Suprapubic skin (tissue), 4 donors: ENCODE results near the gene ADD2. TPM values are rescaled to one million over a fixed set of nuclear protein-coding genes. Genes with fewer than 3 reads are reported as not detected.

Source experiments
- DNase-seq, 2 donors: peaks; one replicate each; pipeline ENCODE4 v3.0.0-alpha.2; 2019; ENCODE audit warnings: low spot score in 2 of 2
- H3K27ac ChIP-seq: fragments of 200-600 bp; sonication (generic); one replicate; pipeline ENCODE4 v1.5.1; 2019
- H3K27me3 ChIP-seq: fragments of 200-600 bp; sonication (generic); one replicate; pipeline ENCODE4 v1.5.1; 2019
- H3K36me3 ChIP-seq: fragments of 200-600 bp; sonication (generic); one replicate; pipeline ENCODE4 v1.5.1; 2019
- H3K4me1 ChIP-seq: fragments of 200-600 bp; sonication (generic); one replicate; pipeline ENCODE4 v1.5.1; 2019
- H3K4me3 ChIP-seq: fragments of 200-600 bp; sonication (generic); one replicate; pipeline ENCODE4 v1.5.1; 2019; ENCODE audit warnings: mild to moderate bottlenecking
- H3K9me3 ChIP-seq: fragments of 200-600 bp; sonication (generic); one replicate; pipeline ENCODE4 v1.5.1; 2019
- EP300 ChIP-seq: sonication (generic); formaldehyde crosslinking; IDR thresholded peaks from one replicate; pipeline ENCODE4 v1.6.1; 2017; ENCODE audit warnings: antibody characterized with exemption
- POLR2A ChIP-seq, 2 donors: fragments of 450-650 bp; IDR thresholded peaks; one replicate each; pipeline ENCODE4 v1.6.1; 2017; ENCODE audit warnings: antibody characterized with exemption in 2 of 2, mild to moderate bottlenecking in 2 of 2, moderate library complexity in 2 of 2
- POLR2AphosphoS5 ChIP-seq, 3 donors: sonication (generic); formaldehyde crosslinking; IDR thresholded peaks; one replicate each; pipeline ENCODE4 v1.6.1; 2017; ENCODE audit warnings: antibody characterized with exemption in 3 of 3
- WGBS: methylation state at CpG from one replicate; pipeline ENCODE4 v1.1.5; 2018; 5-methylcytosine and 5-hydroxymethylcytosine counted together
- total RNA-seq, 4 donors: library from RNA; depleted of rRNA; stranded (reverse); fragments of >200 nt; gene quantifications; one replicate each; pipeline ENCODE4 v1.1.0, GENCODE V29; 2016
- TF ChIP-seq, protein P1 (sequence below), 2 donors: fragments of 200-600 bp in 1 of 2; fragments of 450-650 bp in 1 of 2; sonication (generic) in 1 of 2; IDR thresholded peaks; one replicate each; pipeline ENCODE4 v1.5.1; 2016 to 2019; ENCODE audit warnings: antibody characterized with exemption in 2 of 2, mild to moderate bottlenecking in 1 of 2, moderate library complexity in 1 of 2

The ADD2 gene
- total RNA-seq, 4 donors from 2014 or later: 1.4 to 2.3 (median 1.5) TPM

DNA sequence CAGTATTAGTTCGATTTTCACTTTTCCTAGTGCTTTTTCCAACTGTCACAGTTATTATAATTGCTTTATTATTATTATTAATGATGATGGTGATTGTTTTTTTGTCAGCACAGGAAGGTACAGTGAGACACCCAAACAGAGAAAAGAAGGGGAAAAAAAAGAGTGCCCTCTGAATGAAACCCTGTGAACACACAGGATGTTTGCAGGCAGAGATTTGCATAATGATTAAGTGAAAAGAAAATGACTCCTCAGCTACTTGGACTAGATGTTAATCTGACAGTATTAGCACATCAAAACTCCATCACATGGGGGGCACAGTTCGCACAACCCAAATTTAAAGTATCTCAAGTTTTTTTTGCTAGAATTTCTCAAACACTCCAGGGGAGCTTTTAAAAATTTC is 32.9 kb downstream of the ADD2 start:
- Histone ChIP-seq H3K36me3 (no peaks in the 10 kb centered on the region), H3K27ac (no peak overlapping the region), H3K4me1 (no peaks in the 10 kb centered on the region), H3K27me3 (peaks cover 34% of the 10 kb centered on the region), H3K4me3 (no peak overlapping the region), H3K9me3 (peaks cover 3% of the 10 kb centered on the region)
- TF ChIP-seq EP300: no peak
- no peak for DNase-seq
- WGBS: 61% methylated on average over 2 of the region's 2 CpGs

DNA sequence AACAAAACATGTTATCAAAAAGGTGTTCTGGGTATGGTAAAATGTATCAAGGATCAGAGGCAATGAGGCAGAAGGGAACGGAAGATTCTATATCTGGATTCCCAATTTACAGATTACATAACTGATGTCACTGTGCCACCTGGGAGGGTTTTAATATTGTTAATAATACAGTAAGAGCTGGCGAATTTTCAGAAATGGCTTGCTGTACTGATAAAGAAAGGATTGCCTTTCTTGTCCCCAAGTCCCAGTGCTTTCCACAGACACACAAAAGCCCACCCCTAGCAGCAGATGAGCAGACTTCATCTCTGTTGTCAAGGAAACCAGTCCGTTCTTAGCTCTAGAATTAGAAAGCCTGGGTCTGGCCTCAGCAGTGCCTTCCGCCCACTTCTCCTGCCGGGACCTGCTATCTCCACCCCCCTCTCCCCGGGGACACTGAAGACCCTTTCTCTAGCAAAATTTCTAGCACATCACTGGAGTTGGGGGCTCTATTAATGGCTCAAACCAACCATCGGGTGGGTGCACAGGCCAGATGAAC is 34.3 kb downstream of the ADD2 start:
- Histone ChIP-seq H3K9me3 (no peaks in the 10 kb centered on the region), H3K36me3 (no peaks in the 10 kb centered on the region), H3K4me1 (no peaks in the 10 kb centered on the region), H3K4me3 (no peak overlapping the region), H3K27ac (no peak overlapping the region), H3K27me3 (peaks cover 31% of the 10 kb centered on the region)
- WGBS: 52% methylated on average over 7 of the region's 7 CpGs
- TF ChIP-seq POLR2AphosphoS5 (IDR thresholded peaks at IDR 0.05): no peak
- DNase-seq: no peak

DNA sequence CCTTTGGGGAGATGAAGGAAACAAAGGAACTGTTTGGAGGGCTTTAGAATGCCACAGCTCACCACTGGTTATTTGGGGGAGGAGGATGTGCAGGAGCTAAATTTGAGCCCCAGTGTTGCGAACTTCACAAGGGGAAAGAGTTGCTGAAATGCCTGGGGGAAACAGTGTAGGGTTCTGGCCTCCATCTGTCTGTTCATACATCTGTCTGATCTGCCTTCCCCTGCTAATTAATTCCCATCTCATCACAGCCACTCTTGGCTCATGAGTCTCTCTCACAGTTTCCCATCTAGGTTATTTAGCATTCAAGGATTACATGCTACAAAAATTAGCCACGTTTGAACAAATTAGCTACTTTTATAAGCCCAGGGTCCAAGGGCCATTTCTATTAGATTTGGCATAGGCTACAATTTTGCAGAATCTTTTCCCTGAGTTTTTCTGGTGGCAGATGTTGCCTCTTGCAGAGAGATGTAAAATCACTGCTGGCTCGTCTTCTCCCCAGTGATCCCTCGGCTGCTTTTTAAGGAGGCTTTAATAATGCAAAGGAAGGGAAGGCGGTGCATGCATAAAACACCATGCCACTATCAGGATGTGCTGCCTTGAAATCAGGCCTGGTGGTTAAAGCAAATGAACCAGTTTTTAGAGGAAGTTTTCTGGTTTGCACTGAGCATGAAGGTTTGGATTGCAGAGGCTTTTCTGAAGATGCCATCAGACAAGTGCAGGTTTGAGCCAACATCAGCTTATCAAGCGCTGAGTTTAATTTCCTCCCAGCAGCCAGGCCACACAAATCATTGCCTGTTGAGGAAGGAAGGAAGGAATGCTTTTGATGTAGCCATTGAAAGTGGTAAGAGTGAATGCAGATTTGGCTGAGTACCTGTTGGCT is 35.0 kb downstream of the ADD2 start:
- TF ChIP-seq EP300 (no peak), POLR2AphosphoS5 (IDR thresholded peaks at IDR 0.05) (no peak), POLR2A (IDR thresholded peaks at IDR 0.05) (no peak)
- TF ChIP-seq, protein P1, sequence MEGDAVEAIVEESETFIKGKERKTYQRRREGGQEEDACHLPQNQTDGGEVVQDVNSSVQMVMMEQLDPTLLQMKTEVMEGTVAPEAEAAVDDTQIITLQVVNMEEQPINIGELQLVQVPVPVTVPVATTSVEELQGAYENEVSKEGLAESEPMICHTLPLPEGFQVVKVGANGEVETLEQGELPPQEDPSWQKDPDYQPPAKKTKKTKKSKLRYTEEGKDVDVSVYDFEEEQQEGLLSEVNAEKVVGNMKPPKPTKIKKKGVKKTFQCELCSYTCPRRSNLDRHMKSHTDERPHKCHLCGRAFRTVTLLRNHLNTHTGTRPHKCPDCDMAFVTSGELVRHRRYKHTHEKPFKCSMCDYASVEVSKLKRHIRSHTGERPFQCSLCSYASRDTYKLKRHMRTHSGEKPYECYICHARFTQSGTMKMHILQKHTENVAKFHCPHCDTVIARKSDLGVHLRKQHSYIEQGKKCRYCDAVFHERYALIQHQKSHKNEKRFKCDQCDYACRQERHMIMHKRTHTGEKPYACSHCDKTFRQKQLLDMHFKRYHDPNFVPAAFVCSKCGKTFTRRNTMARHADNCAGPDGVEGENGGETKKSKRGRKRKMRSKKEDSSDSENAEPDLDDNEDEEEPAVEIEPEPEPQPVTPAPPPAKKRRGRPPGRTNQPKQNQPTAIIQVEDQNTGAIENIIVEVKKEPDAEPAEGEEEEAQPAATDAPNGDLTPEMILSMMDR (IDR thresholded peaks at IDR 0.05): no peak
- WGBS: 53% methylated on average over 6 of the region's 6 CpGs
- Histone ChIP-seq H3K4me3 (no peak overlapping the region), H3K27me3 (peaks cover 29% of the 10 kb centered on the region), H3K9me3 (no peaks in the 10 kb centered on the region), H3K36me3 (no peaks in the 10 kb centered on the region), H3K4me1 (no peaks in the 10 kb centered on the region), H3K27ac (no peak overlapping the region)
- no peak for DNase-seq

DNA sequence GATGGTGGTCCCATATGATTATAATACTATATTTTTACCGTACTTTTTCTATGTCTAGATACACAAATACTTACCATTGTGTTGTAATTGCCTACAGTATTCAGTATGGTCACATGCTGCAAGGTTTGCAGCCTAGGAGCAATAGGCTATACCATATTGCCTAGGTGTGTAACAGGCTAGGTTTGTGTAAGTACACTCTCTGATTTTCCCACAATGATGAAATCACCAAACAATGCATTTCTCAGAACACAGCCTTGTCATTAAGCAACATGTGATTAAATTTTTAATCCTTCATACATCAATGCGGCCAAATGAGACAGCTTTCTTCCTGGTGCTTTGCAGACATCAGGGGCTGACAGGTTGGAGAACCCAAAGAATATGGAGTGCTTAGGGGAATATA is 37.3 kb downstream of the ADD2 start:
- DNase-seq: no peak
- no peak overlapping the region for H3K27ac ChIP-seq
- no peaks in the 10 kb centered on the region for H3K9me3 ChIP-seq
- TF ChIP-seq, protein P1 (IDR thresholded peaks at IDR 0.05): no peak
- TF ChIP-seq EP300 (no peak), POLR2AphosphoS5 (IDR thresholded peaks at IDR 0.05) (no peak), POLR2A (IDR thresholded peaks at IDR 0.05) (no peak)
- no peaks in the 10 kb centered on the region for H3K36me3 ChIP-seq
- H3K4me3 ChIP-seq: no peak overlapping the region
- H3K4me1 ChIP-seq: no peaks in the 10 kb centered on the region
- H3K27me3 ChIP-seq: peaks cover 25% of the 10 kb centered on the region
- 96% methylated on average over 2 of the region's 2 CpGs for WGBS

DNA sequence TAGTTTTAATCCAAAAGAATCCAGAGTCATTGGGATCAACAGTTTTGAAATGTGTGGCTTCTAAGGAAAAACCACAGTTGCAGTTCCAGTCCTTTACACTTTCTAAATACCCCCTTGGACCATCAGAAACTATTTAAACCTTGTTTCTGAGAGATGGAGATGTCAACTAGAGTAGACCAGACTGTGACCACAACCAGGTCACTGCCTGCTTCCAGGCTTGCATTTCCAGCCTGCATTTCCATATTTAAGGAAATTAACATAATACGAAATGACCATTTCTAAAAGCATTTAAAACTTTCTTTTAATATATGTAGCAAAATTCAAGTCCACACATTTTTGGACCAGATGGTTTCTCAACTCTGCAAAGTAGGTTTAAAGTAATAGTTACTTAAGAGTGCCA is 38.4 kb downstream of the ADD2 start:
- TF ChIP-seq POLR2A (IDR thresholded peaks at IDR 0.05) (no peak), EP300 (no peak), POLR2AphosphoS5 (IDR thresholded peaks at IDR 0.05) (no peak)
- TF ChIP-seq, protein P1 (IDR thresholded peaks at IDR 0.05): no peak
- H3K4me3 ChIP-seq: no peak overlapping the region
- peaks cover 19% of the 10 kb centered on the region for H3K27me3 ChIP-seq

DNA sequence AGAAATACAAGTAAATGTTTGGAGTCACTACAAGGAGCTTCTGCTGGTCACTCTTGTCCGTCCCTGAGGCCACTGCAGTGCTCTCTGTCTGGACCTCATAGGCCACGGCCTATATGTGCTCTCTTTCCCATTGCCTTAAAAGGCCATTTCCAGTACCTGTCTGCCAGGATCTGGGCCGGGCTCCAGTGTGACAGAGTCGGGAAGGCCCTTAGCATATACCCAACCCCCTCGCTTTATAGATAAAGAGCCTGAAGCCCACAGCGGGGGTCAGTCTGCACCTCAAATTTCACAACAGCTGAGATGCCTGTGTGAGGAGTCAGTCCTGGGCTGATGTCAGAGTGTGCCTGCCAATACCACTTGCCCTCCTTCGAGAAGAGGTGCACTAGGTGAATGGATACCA is 39.9 kb downstream of the ADD2 start:
- H3K27me3 ChIP-seq: peaks cover 4% of the 10 kb centered on the region
- no peak for DNase-seq
- 83% methylated on average over 7 of the region's 7 CpGs for WGBS
- no peaks in the 10 kb centered on the region for H3K9me3 ChIP-seq
- no peaks in the 10 kb centered on the region for H3K4me1 ChIP-seq
- no peaks in the 10 kb centered on the region for H3K36me3 ChIP-seq
- H3K4me3 ChIP-seq: no peak overlapping the region
- TF ChIP-seq POLR2AphosphoS5 (IDR thresholded peaks at IDR 0.05) (no peak), POLR2A (IDR thresholded peaks at IDR 0.05) (no peak), EP300 (no peak)
- TF ChIP-seq, protein P1 (IDR thresholded peaks at IDR 0.05): no peak
- no peak overlapping the region for H3K27ac ChIP-seq

More for the DNA sequence above, 38.4 kb downstream of the ADD2 start:
- H3K36me3 ChIP-seq: no peaks in the 10 kb centered on the region
- no peaks in the 10 kb centered on the region for H3K9me3 ChIP-seq
- H3K4me1 ChIP-seq: no peaks in the 10 kb centered on the region
- no peak overlapping the region for H3K27ac ChIP-seq
- DNase-seq: no peak
- WGBS: 91% methylated on average over 1 of the region's 1 CpG
